KMS-11 (cell line): ENCODE data around the gene KRTAP9-6.
"Not testable (repeated sequence)": the region's sequence is repeated elsewhere in the genome, so short reads cannot be mapped to it uniquely, and the experiment has no call there.

Source experiments
- H2AFZ ChIP-seq: fragments of 200-600 bp; sonication (generic); 2 replicates; pipeline ENCODE4 v1.6.1; 2016; ENCODE audit warnings: antibody characterized with exemption, mixed run types, low read depth
- H3K27ac ChIP-seq: fragments of 200-600 bp; sonication (generic); 2 replicates; pipeline ENCODE4 v1.6.1; 2016; ENCODE audit warnings: mild to moderate bottlenecking, mixed run types
- H3K27me3 ChIP-seq: fragments of 200-600 bp; sonication (generic); 2 replicates; pipeline ENCODE4 v1.6.1; 2017; ENCODE audit warnings: mild to moderate bottlenecking, low read depth, mixed run types, moderate library complexity; ENCODE audit not compliant: insufficient read depth
- H3K36me3 ChIP-seq: fragments of 200-600 bp; sonication (generic); 2 replicates; pipeline ENCODE4 v1.6.1; 2017; ENCODE audit warnings: mild to moderate bottlenecking, mixed run types; ENCODE audit not compliant: insufficient read depth
- H3K4me1 ChIP-seq: fragments of 200-600 bp; sonication (generic); 2 replicates; pipeline ENCODE4 v1.6.1; 2016; ENCODE audit warnings: mild to moderate bottlenecking, low read depth, mixed run types; ENCODE audit not compliant: poor library complexity, severe bottlenecking
- H3K4me2 ChIP-seq: fragments of 200-600 bp; sonication (generic); 2 replicates; pipeline ENCODE4 v1.7.0; 2016; ENCODE audit warnings: mild to moderate bottlenecking, mixed run types
- H3K4me3 ChIP-seq: fragments of 200-600 bp; sonication (generic); IDR thresholded peaks from 2 replicates; pipeline ENCODE4 v1.6.1; 2017; ENCODE audit warnings: low read depth, low read length, mixed read lengths; ENCODE audit not compliant: insufficient read depth
- H3K79me2 ChIP-seq: fragments of 200-600 bp; sonication (generic); 2 replicates; pipeline ENCODE4 v1.6.1; 2016; ENCODE audit warnings: low read depth, mixed run types; ENCODE audit not compliant: insufficient read depth
- H3K9ac ChIP-seq: fragments of 200-600 bp; sonication (generic); 2 replicates; pipeline ENCODE4 v1.6.1; 2016; ENCODE audit warnings: mild to moderate bottlenecking, mixed run types
- H4K20me1 ChIP-seq: fragments of 200-600 bp; sonication (generic); 2 replicates; pipeline ENCODE4 v1.6.1; 2016; ENCODE audit warnings: mild to moderate bottlenecking, mixed run types; ENCODE audit not compliant: insufficient read depth
- CTCF ChIP-seq: fragments of 200-600 bp; sonication (generic); conservative IDR thresholded peaks from 2 replicates; pipeline ENCODE4 v1.6.1; 2017; ENCODE audit warnings: low read depth, mild to moderate bottlenecking, antibody characterized with exemption, low read length, moderate library complexity, mixed read lengths

KRTAP9-6 gene

GRCh38 chr17:41258406-41258805, 6.8 kb upstream of the KRTAP9-6 start:
- no peak for TF ChIP-seq CTCF
- Histone ChIP-seq H3K36me3 (no peaks in the 10 kb centered on the region), H3K4me3 (no peak overlapping the region), H4K20me1 (no peaks in the 10 kb centered on the region), H3K27ac (no peak overlapping the region), H3K4me1 (no peaks in the 10 kb centered on the region), H3K9ac (no peak overlapping the region), H3K27me3 (no peaks in the 10 kb centered on the region), H2AFZ (no peak overlapping the region), H3K4me2 (no peak overlapping the region), H3K79me2 (no peaks in the 10 kb centered on the region)

- H3K4me3 ChIP-seq: no peak overlapping the region
- H3K4me2 ChIP-seq: no peak overlapping the region
- no peak for TF ChIP-seq CTCF
- H3K79me2 ChIP-seq: no peaks in the 10 kb centered on the region
- no peaks in the 10 kb centered on the region for H3K27me3 ChIP-seq
- no peak overlapping the region for H3K27ac ChIP-seq
- H3K4me1 ChIP-seq: no peaks in the 10 kb centered on the region
- no peaks in the 10 kb centered on the region for H4K20me1 ChIP-seq
- H3K9ac ChIP-seq: no peak overlapping the region
- no peaks in the 10 kb centered on the region for H3K36me3 ChIP-seq
- H2AFZ ChIP-seq: no peak overlapping the region
These were observed 2.0 kb upstream of the KRTAP9-6 start for GRCh38 chr17:41263212-41263611.

GRCh38 chr17:41264599-41264998, 579 bp upstream of the KRTAP9-6 start:
- Histone ChIP-seq H3K9ac (no peak overlapping the region), H3K4me3 (no peak overlapping the region), H3K4me1 (no peaks in the 10 kb centered on the region), H3K36me3 (no peaks in the 10 kb centered on the region), H3K79me2 (no peaks in the 10 kb centered on the region), H3K27ac (no peak overlapping the region), H3K27me3 (no peaks in the 10 kb centered on the region), H4K20me1 (no peaks in the 10 kb centered on the region), H2AFZ (no peak overlapping the region), H3K4me2 (no peak overlapping the region)
- no peak for TF ChIP-seq CTCF

GRCh38 chr17:41267711-41268110, 2.5 kb downstream of the KRTAP9-6 start:
- TF ChIP-seq CTCF: no peak
- no peaks in the 10 kb centered on the region for H3K79me2 ChIP-seq
- no peak overlapping the region for H3K4me3 ChIP-seq
- H3K4me2 ChIP-seq: no peak overlapping the region
- H3K27me3 ChIP-seq: no peaks in the 10 kb centered on the region
- no peak overlapping the region for H3K27ac ChIP-seq
- H4K20me1 ChIP-seq: no peaks in the 10 kb centered on the region
- H3K9ac ChIP-seq: no peak overlapping the region
- no peaks in the 10 kb centered on the region for H3K36me3 ChIP-seq
- H3K4me1 ChIP-seq: no peaks in the 10 kb centered on the region
- H2AFZ ChIP-seq: no peak overlapping the region

- not testable (repeated sequence) for H3K4me2 ChIP-seq, H3K4me1 ChIP-seq, H3K27ac ChIP-seq, H3K36me3 ChIP-seq, H4K20me1 ChIP-seq, H3K4me3 ChIP-seq, H3K79me2 ChIP-seq, H3K27me3 ChIP-seq, H3K9ac ChIP-seq, H2AFZ ChIP-seq
These were observed 6.1 kb downstream of the KRTAP9-6 start for GRCh38 chr17:41271323-41271722.
